ENCODE data around the gene NAA50. TPM values are rescaled to one million over a fixed set of nuclear protein-coding genes. Genes with fewer than 3 reads are reported as not detected.

Gene NAA50
- total RNA-seq, 3 donors from 2014 or later (not counting 1 experiment from before 2014, with no cell fraction given): 55.3 to 77.6 (median 61.0) TPM

DNA sequence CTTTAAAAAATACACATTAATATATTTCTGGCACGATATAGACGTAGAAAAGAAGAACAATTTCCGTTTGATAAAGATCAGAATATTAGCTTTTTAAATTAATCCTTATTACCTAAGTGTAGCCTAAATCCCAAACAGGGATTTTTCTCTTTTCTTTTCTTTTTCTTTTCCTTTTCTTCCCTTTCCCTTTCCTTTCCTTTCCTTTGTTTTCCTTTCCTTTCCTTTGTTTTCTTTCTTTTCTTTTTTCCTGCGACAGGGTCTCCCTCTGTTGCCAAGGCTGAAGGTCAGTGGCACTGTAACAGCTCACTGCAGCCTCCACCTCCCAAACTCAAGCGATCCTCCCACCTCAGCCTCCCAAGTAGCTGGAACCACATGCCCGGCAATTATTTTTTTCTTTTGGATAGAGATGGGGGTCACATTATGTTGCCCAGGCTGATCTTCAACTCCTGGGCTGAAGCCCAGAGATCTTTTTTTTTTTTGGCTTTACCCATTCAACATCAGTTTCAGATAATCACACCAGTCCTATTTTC, 47.8 kb downstream of the NAA50 start:
- no peak overlapping the region for H3K27ac ChIP-seq (ENCODE audit: low read length)
- H3K4me1 ChIP-seq (ENCODE audit: control insufficient read depth, insufficient read depth, low read length): peaks cover 9% of the 10 kb centered on the region
- no peak overlapping the region for H3K4me3 ChIP-seq (ENCODE audit: low read length)
- H3K4me1 Mint-ChIP-seq: peaks cover 17 to 18% of the 10 kb centered on the region in 2 donors
- DNase-seq (no peak), ATAC-seq (no peak)
- WGBS (ENCODE audit: insufficient coverage): 92% methylated on average over 6 of the region's 6 CpGs
- H3K9me3 ChIP-seq (ENCODE audit: control insufficient read depth, insufficient read depth, low read length): no peaks in the 10 kb centered on the region
- intact Hi-C loops (cut with micrococcal nuclease): loop anchor here (5.0 to 10.0 kb wide), 3 partner anchors 183 to 1449 kb away; partner anchors contain the start of genes SPICE1 and ZBTB20
- H3K27ac Mint-ChIP-seq: no peak overlapping the region
- H3K36me3 Mint-ChIP-seq: no peaks in the 10 kb centered on the region
- no peaks in the 10 kb centered on the region for H3K9me3 Mint-ChIP-seq
- H3K27me3 ChIP-seq (ENCODE audit: control insufficient read depth, insufficient read depth, low read length): no peaks in the 10 kb centered on the region
- TF ChIP-seq, protein P1, sequence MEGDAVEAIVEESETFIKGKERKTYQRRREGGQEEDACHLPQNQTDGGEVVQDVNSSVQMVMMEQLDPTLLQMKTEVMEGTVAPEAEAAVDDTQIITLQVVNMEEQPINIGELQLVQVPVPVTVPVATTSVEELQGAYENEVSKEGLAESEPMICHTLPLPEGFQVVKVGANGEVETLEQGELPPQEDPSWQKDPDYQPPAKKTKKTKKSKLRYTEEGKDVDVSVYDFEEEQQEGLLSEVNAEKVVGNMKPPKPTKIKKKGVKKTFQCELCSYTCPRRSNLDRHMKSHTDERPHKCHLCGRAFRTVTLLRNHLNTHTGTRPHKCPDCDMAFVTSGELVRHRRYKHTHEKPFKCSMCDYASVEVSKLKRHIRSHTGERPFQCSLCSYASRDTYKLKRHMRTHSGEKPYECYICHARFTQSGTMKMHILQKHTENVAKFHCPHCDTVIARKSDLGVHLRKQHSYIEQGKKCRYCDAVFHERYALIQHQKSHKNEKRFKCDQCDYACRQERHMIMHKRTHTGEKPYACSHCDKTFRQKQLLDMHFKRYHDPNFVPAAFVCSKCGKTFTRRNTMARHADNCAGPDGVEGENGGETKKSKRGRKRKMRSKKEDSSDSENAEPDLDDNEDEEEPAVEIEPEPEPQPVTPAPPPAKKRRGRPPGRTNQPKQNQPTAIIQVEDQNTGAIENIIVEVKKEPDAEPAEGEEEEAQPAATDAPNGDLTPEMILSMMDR (IDR thresholded peaks at IDR 0.05): no peak
- H3K36me3 ChIP-seq (ENCODE audit: control insufficient read depth, insufficient read depth, low read length): no peaks in the 10 kb centered on the region
- H3K4me3 Mint-ChIP-seq: no peak overlapping the region
- no peaks in the 10 kb centered on the region for H3K27me3 Mint-ChIP-seq (ENCODE audit: low read depth in 2 of 2)

DNA sequence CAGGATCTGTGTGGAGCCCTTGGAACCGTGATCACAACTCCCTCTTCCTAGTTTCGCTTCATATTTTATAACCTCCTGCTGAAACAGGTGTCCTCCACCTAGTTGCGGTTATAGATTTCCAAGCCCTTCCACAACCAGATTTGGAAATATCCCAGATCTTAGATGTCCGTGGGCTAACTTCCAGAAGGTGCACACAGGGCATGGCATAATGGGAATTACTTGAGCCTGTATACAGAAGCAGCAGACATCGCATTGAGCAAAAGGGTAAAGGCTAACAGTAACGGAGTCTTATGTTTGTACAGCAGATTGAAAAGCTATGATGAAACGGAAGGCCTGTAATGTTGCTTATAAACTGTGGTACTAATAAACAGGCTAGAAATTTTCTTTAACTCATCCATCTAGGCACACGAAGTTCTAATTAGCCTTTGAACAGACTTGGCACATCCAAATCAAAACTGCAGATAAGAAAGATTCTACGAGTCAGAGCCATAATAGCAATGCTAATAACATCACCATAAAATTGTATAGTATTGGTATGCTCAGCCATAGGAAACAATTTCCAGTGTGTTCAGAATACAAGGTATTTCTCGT, 48.5 kb downstream of the NAA50 start:
- H3K9me3 ChIP-seq (ENCODE audit: control insufficient read depth, insufficient read depth, low read length): no peaks in the 10 kb centered on the region
- H3K36me3 ChIP-seq (ENCODE audit: control insufficient read depth, insufficient read depth, low read length): no peaks in the 10 kb centered on the region
- no peaks in the 10 kb centered on the region for H3K9me3 Mint-ChIP-seq
- H3K4me3 ChIP-seq (ENCODE audit: low read length): peak overlapping the region; percentile 83
- DNase-seq: peak in 1 of 2 donors; percentile 46
- no peak overlapping the region for H3K4me3 Mint-ChIP-seq
- no peaks in the 10 kb centered on the region for H3K27me3 ChIP-seq (ENCODE audit: control insufficient read depth, insufficient read depth, low read length)
- peaks cover 20 to 21% of the 10 kb centered on the region in 2 donors for H3K4me1 Mint-ChIP-seq
- H3K36me3 Mint-ChIP-seq: no peaks in the 10 kb centered on the region
- no peaks in the 10 kb centered on the region for H3K27me3 Mint-ChIP-seq (ENCODE audit: low read depth in 2 of 2)
- TF ChIP-seq, protein P1 (IDR thresholded peaks at IDR 0.05): no peak
- 10% methylated on average over 7 of the region's 10 CpGs for WGBS (ENCODE audit: insufficient coverage)
- H3K4me1 ChIP-seq (ENCODE audit: control insufficient read depth, insufficient read depth, low read length): peaks cover 9% of the 10 kb centered on the region
- peak overlapping the region; percentile 90 for H3K27ac ChIP-seq (ENCODE audit: low read length)
- no peak overlapping the region for H3K27ac Mint-ChIP-seq
- ATAC-seq: no peak
- intact Hi-C loops (cut with micrococcal nuclease): loop anchor here (1.0 to 10.0 kb wide), 7 partner anchors 48 to 1450 kb away; partner anchors contain the start of genes CCDC191, QTRT2, SIDT1 and SPICE1

DNA sequence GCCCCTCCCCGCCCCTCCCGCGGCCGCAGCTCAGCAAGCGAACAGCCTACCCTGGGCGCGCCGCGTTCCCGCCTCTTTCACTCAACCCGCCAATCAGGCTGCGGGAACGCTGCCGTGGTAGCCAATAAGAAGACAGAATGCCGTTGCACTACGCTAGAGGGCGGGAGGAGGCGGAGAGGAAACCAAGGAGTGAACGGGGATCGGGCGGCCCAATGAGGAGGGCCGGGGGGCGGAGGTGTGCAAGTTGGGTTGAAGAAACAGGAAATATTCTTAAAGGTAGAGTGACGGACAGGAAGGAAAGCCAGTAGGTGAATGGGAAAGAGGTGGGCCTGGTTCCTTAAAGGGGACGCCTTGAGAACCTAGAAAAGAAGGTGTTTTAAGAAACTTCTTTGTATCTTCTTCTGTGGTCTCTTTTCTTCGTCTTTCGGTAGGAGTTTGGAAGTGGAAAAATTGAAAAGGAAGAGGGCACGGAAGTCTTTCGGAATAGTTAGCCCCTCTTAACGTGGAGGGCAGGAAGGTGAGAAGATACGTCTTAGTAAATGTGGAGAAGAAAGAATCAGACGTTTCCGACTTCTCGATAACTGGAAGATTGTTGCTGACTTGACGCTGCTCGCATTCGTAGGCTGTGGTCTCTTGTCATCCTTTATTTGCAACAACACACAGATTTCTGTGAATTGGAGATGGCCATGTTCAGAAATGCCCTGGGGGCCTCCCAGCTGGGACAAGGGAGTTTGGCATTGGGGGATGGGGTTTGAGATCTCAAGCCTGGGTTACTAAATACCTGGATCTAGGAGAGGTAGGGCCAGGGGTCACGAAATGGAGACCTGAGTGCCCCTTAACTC, 49.2 kb downstream of the NAA50 start:
- no peaks in the 10 kb centered on the region for H3K36me3 Mint-ChIP-seq
- H3K9me3 ChIP-seq (ENCODE audit: control insufficient read depth, insufficient read depth, low read length): no peaks in the 10 kb centered on the region
- WGBS (ENCODE audit: insufficient coverage): under 1% methylated on average over 32 of the region's 38 CpGs
- H3K4me1 ChIP-seq (ENCODE audit: control insufficient read depth, insufficient read depth, low read length): peaks cover 9% of the 10 kb centered on the region
- ATAC-seq: peak; percentile 86 to 95 (median 87)
- H3K4me1 Mint-ChIP-seq: peaks cover 20 to 21% of the 10 kb centered on the region in 2 donors
- peak overlapping the region; percentile 90 for H3K27ac ChIP-seq (ENCODE audit: low read length)
- no peaks in the 10 kb centered on the region for H3K27me3 Mint-ChIP-seq (ENCODE audit: low read depth in 2 of 2)
- no peaks in the 10 kb centered on the region for H3K9me3 Mint-ChIP-seq
- TF ChIP-seq, protein P1 (IDR thresholded peaks at IDR 0.05): no peak
- intact Hi-C loops (cut with micrococcal nuclease): loop anchor here (1.0 to 10.0 kb wide), 7 partner anchors 48 to 1450 kb away; partner anchors contain the start of genes CCDC191, QTRT2, SIDT1 and SPICE1
- DNase-seq: peak; percentile 99
- H3K4me3 Mint-ChIP-seq: no peak overlapping the region
- peak overlapping the region; percentile 83 for H3K4me3 ChIP-seq (ENCODE audit: low read length)
- H3K36me3 ChIP-seq (ENCODE audit: control insufficient read depth, insufficient read depth, low read length): no peaks in the 10 kb centered on the region
- H3K27ac Mint-ChIP-seq: no peak overlapping the region
- no peaks in the 10 kb centered on the region for H3K27me3 ChIP-seq (ENCODE audit: control insufficient read depth, insufficient read depth, low read length)
